ENCODE results near the gene ATP1B3.
A peak's percentile ranks its signal among the peaks of the same experiment; 100 is the strongest.
"Not testable (repeated sequence)": the region's sequence is repeated elsewhere in the genome, so short reads cannot be mapped to it uniquely, and the experiment has no call there.

ATP1B3 gene

DNA sequence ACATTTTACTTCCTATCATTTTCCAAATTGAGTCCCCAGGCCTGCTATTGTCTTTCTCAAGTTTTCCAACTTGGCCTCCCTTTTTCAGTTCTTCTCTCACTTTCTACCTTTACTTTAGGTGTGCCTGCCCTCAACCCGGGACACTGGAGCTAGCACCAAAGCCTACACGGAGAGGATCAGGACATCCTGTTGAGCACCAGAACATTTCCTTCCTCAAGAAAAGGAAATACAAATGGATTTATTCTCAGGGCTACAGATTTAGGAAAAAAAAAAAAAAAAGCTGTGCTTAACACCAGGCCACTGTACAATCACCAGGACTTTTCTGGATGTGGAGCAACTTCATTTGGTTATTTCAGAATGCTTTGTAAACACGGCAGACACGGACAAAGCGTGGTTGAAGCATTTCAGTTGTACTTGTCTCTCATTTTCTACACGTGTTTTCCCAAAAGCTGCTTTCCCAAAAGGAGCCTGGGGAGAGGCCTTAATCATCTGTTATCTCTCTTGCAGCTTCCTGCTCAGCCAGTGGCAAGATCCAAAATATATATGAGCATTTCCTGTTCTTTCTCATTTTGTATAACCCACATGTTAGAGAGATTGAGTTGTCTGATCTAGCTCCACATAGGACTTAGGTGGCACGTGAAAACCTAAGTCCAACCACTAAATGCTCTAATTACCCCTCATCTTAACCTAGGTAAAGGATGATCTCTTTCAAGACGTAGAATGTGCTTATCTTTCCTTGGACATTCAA, 15.5 kb upstream of the ATP1B3 start:
- no peak for DNase-seq

- DNase-seq, result no peak
Measured at GRCh38 chr3:141862279-141862816, 14.1 kb upstream of the ATP1B3 start.

GRCh38 chr3:141863491-141863890, 13.0 kb upstream of the ATP1B3 start:
- no peak for DNase-seq

GRCh38 chr3:141864281-141864970, 12.0 kb upstream of the ATP1B3 start:
- DNase-seq, result no peak

DNA sequence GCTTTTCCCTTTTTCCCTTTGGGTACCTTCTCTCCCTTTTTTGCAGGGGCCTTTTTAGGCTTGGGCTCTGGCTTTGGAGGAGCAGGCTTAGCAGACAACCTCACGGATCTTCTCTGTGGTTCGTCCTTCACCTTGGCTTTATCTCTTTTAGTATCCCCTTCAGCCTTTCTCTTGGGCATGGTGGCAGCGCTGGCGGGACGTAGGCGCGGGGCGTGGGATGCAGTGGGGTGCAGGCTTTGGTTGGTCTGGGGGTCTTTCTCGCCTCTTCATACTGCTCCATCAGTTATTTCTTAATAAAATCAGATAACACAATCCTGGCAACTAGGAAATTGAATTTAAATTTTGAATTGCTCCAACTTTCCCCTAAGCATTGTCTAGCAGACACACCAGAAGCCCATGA, 11.3 kb upstream of the ATP1B3 start:
- DNase-seq, result no peak

DNA sequence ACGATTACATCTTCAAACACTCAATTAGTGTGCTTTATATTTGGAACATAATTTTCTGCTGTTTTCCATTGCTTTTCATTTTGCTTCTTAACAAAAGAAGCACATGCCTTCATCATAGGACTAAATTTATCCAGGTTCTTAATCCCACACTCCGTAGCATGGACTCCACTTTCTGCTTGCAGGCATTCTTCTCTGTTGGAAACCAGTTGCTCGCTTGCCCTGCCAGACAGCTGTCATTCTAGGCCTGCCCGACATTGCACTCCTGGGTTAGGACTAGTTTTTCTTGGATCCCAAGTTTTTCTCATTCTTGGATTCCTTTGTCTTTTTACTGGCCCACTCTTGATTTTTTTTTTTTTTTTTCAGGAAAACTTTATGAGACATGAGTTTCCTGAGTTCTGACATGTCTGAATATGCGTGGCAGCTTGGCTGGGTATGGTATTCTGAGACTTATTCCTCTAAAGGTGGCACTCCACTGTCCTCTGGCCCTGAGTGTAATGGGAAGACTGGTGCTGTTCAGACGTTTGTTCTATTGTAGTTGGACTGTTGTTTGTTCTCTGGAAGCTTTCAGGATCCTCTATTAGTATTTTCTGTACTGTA, 6.3 kb upstream of the ATP1B3 start:
- DNase-seq, result no peak

GRCh38 chr3:141875374-141875892, 1.0 kb upstream of the ATP1B3 start:
- DNase-seq, result peak; percentile 91

- peak; percentile 91 for DNase-seq
Measured at GRCh38 chr3:141875893-141876380, 506 bp upstream of the ATP1B3 start.

DNA sequence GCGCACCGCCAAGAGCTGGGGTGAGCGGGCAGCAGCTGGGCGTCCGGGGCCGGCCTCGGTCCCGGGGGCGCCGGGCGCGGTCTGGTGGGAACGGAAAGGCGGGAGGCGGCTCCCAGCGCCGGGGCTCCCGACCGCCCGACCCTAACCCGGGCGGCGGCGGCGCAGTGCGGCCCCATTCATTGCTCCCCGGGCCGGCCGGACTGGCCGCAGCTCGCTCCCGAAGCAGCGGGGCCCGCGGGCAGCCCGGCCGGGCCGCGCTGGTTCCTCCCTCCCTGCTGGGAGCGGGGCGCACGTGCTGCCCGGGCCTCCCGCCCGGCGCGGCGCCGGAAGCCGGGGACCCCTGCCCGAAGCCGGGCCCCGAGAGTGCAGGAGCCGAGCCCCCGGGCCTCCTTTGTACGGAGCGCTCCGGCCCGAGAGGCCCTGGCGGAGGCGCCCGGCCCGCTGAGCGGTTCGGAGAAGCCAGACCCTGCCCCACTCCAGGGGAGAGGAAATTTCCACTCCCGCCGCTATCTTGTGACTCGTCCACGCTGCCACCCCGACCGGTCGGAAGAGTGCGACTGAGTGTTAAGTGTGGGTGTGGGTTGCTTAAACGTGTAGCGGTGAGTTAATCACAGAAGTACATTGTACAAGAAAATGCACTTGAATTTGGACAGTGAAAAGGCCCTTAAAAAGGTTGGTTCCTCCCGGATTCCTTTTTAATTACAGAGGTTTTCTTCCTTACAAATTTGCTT, 613 bp downstream of the ATP1B3 start:
- DNase-seq, result peak; percentile 88

DNA sequence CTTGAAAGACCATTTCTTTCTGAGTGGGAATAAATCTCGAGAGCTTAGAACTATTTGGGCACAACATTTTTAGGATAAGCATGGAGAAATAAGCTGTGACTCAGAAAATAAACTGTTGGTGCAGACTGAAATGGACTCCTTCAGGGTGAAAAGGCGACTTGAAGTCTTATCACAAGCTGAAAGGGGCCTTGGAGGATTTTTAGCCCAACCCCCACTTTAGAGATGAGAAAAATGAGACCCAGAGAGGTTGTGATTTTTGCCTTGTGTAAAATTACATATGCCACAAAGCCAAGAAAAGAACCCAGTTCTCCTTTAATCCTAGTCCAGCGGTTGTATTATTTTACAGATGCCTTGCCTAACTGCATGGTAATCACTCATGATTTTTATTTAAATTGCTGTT, 1.5 kb downstream of the ATP1B3 start:
- DNase-seq, result no peak

GRCh38 chr3:141878326-141878725, 1.9 kb downstream of the ATP1B3 start:
- DNase-seq, result no peak

DNA sequence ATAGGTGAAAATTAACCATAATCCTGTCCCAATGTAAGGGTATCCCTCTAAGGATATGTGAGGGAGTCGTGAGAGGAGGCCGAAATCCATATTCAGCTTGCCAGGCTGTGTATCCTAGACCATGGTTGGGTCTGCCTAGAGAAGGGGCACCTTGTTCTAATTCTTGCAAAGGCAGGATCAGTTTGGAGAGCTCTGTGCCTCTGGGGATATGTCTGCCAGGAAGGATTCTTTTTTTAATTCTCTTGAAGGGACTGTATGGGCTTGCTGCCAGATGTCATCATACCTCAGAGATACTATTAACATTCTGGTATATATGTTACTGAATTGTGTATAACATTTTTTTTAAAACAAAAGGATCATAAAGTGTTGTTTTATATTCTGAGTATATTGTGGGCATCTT, 2.4 kb downstream of the ATP1B3 start:
- DNase-seq, result no peak

GRCh38 chr3:141881702-141882101, 5.3 kb downstream of the ATP1B3 start:
- DNase-seq, result no peak

DNA sequence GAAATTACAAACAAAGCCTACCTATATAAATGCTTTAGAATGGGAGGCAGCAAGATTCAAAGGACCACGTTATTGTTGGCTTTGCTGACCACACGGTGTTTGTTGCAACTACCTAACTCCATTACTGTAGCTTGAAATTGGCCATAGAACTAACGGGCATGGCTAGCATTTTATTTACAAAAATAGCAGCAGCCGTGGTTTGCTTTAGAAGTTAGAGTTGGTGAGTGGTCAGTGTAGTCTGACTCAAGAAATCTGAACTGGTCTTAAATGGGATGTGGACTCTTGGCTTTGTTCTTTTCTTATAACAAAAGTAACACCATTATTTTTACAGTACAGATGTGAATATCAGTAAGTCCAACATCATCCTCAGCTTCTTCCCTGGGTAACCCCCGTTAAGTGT, 10.6 kb downstream of the ATP1B3 start:
- DNase-seq, result no peak

GRCh38 chr3:141888548-141888947, 12.1 kb downstream of the ATP1B3 start:
- not testable (repeated sequence) for DNase-seq

- DNase-seq, result no peak
Measured at GRCh38 chr3:141894524-141895176, 18.2 kb downstream of the ATP1B3 start.

- DNase-seq, result no peak
Measured at GRCh38 chr3:141895731-141896130, 19.3 kb downstream of the ATP1B3 start.

- DNase-seq, result no peak
Measured at GRCh38 chr3:141898908-141899307, 22.5 kb downstream of the ATP1B3 start.

GRCh38 chr3:141900343-141900742, 23.9 kb downstream of the ATP1B3 start:
- no peak for DNase-seq

GRCh38 chr3:141901914-141902313, 25.5 kb downstream of the ATP1B3 start:
- no peak for DNase-seq

- DNase-seq, result no peak
Measured at GRCh38 chr3:141904203-141904602, 27.8 kb downstream of the ATP1B3 start.

DNA sequence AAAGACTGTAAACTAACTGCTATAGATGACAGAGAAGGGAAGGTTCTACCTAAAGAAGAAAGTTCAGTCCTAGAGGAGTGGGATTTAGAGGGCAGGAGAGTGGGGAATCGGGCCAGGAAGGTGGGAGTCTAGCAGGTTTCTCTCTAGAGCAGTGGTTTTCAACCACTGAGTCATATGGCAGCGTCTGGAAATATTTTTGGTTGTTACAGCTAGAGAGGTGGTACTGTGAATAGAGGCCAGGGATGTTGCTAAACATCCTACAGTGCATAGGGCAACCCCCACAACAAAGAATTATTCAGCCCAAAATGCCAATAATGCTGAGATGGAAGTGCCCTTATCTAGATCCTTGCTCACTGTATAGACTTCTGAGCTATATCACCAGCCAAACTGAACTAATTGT, 28.7 kb downstream of the ATP1B3 start:
- no peak for DNase-seq
